Activated CD8-positive, alpha-beta T cell treated with anti-CD3 and anti-CD28 coated beads for 36 hours (primary cell): ENCODE measurements around the gene ARHGAP32. TPM values are rescaled to one million over a fixed set of nuclear protein-coding genes. Genes with fewer than 3 reads are reported as not detected.
"Not testable (repeated sequence)": the region's sequence is repeated elsewhere in the genome, so short reads cannot be mapped to it uniquely, and the experiment has no call there.

Source experiments
- ATAC-seq: fragments of 200-7000 bp; cut with Tn5 transposase; one replicate; pipeline ENCODE4 v1.10.0; 2021; ENCODE audit warnings: mild to moderate bottlenecking, moderate library complexity
- CTCF ChIA-PET: fragments of 350-600 bp; sonication (Branson Sonifier 250); formaldehyde crosslinking; loops from one replicate; lab custom pipeline; 2021; ENCODE audit warnings: antibody characterized with exemption; lab: Charles Lee
- POLR2A ChIA-PET: fragments of 350-600 bp; sonication (Branson Sonifier 250); formaldehyde crosslinking; loops from one replicate; lab custom pipeline; 2021; ENCODE audit warnings: antibody characterized with exemption; lab: Charles Lee
- DNase-seq: peaks from one replicate; pipeline ENCODE4 v3.0.0-alpha.2; 2020
- H3K27ac Mint-ChIP-seq: one replicate; pipeline ENCODE4 v1.8.0; 2021; ENCODE audit warnings: mild to moderate bottlenecking, mixed read lengths
- H3K27me3 Mint-ChIP-seq: one replicate; pipeline ENCODE4 v1.8.0; 2021; ENCODE audit warnings: mixed read lengths
- H3K36me3 Mint-ChIP-seq: one replicate; pipeline ENCODE4 v1.8.0; 2021; ENCODE audit warnings: low read depth, mixed read lengths
- H3K4me1 Mint-ChIP-seq: one replicate; pipeline ENCODE4 v1.8.0; 2021; ENCODE audit warnings: low read depth, mixed read lengths
- H3K4me3 Mint-ChIP-seq: one replicate; pipeline ENCODE4 v1.8.0; 2021; ENCODE audit warnings: mild to moderate bottlenecking, moderate library complexity, mixed read lengths
- H3K9me3 Mint-ChIP-seq: one replicate; pipeline ENCODE4 v1.8.0; 2021; ENCODE audit warnings: mixed read lengths
- CTCF ChIP-seq: fragments of 200-600 bp; IDR thresholded peaks from one replicate; pipeline ENCODE4 v1.8.0; 2022; ENCODE audit warnings: antibody characterized with exemption, mild to moderate bottlenecking
- intact Hi-C: fragments of 100-400 bp; cut with micrococcal nuclease; formaldehyde crosslinking; loops from one replicate; pipeline ENCODE4 v1.10.0; 2022
- total RNA-seq, 2 experiments: library from RNA; stranded (reverse); gene quantifications; one replicate each; pipeline ENCODE4 v1.2.3, GENCODE V29; 2021

ARHGAP32 gene
- total RNA-seq, 2 experiments from 2014 or later: 6.6 to 6.7 TPM

GRCh38 chr11:129167315-129167714 lies 24.8 kb downstream of the ARHGAP32 start:
- H3K27ac Mint-ChIP-seq: no peak overlapping the region
- H3K9me3 Mint-ChIP-seq: peaks cover 26% of the 10 kb centered on the region
- no peak for ATAC-seq
- H3K36me3 Mint-ChIP-seq: peaks cover 7% of the 10 kb centered on the region
- intact Hi-C loops: no loop called here
- H3K4me3 Mint-ChIP-seq: no peak overlapping the region
- peaks cover 8% of the 10 kb centered on the region for H3K4me1 Mint-ChIP-seq
- no peak for TF ChIP-seq CTCF
- DNase-seq: no peak
- ChIA-PET CTCF (no interaction called here), POLR2A (no interaction called here)
- no peaks in the 10 kb centered on the region for H3K27me3 Mint-ChIP-seq

GRCh38 chr11:129163714-129164164 lies 28.4 kb downstream of the ARHGAP32 start:
- Mint-ChIP-seq H3K4me3 (no peak overlapping the region), H3K36me3 (peaks cover 31% of the 10 kb centered on the region), H3K27me3 (no peaks in the 10 kb centered on the region), H3K4me1 (peaks cover 11% of the 10 kb centered on the region), H3K27ac (peak overlapping the region; percentile 1), H3K9me3 (peaks cover 20% of the 10 kb centered on the region)
- DNase-seq (peak; percentile 27), ATAC-seq (peak; percentile 72)
- ChIA-PET CTCF (no interaction called here), POLR2A (no interaction called here)
- intact Hi-C loops: no loop called here
- no peak for TF ChIP-seq CTCF

- H3K27ac Mint-ChIP-seq, POLR2A ChIA-PET, H3K27me3 Mint-ChIP-seq, CTCF ChIA-PET, ATAC-seq, H3K4me3 Mint-ChIP-seq, DNase-seq, intact Hi-C loops, H3K4me1 Mint-ChIP-seq: not testable (repeated sequence)
- Mint-ChIP-seq H3K9me3 (peaks cover 11% of the 10 kb centered on the region), H3K36me3 (peaks cover 31% of the 10 kb centered on the region)
Observed at GRCh38 chr11:129157080-129157479, 35.0 kb downstream of the ARHGAP32 start.

GRCh38 chr11:129155745-129156144 lies 36.4 kb downstream of the ARHGAP32 start:
- Mint-ChIP-seq H3K9me3 (peaks cover 19% of the 10 kb centered on the region), H3K27ac (no peak overlapping the region), H3K4me1 (no peaks in the 10 kb centered on the region), H3K27me3 (no peaks in the 10 kb centered on the region), H3K4me3 (no peak overlapping the region), H3K36me3 (peaks cover 21% of the 10 kb centered on the region)
- ATAC-seq (no peak), DNase-seq (no peak)
- intact Hi-C loops: no loop called here
- ChIA-PET CTCF (no interaction called here), POLR2A (no interaction called here)
- TF ChIP-seq CTCF: no peak

- CTCF ChIA-PET: no interaction called here
- Mint-ChIP-seq H3K27ac (no peak overlapping the region), H3K27me3 (no peaks in the 10 kb centered on the region), H3K9me3 (peaks cover 19% of the 10 kb centered on the region), H3K36me3 (peaks cover 9% of the 10 kb centered on the region), H3K4me1 (no peaks in the 10 kb centered on the region), H3K4me3 (no peak overlapping the region)
- intact Hi-C loops: no loop called here
- ATAC-seq: no peak
- DNase-seq: no peak
- TF ChIP-seq CTCF: no peak
- POLR2A ChIA-PET: no interaction called here
Observed at GRCh38 chr11:129148487-129148886, 43.6 kb downstream of the ARHGAP32 start.

- intact Hi-C loops: no loop called here
- no peaks in the 10 kb centered on the region for H3K27me3 Mint-ChIP-seq
- no peaks in the 10 kb centered on the region for H3K4me1 Mint-ChIP-seq
- no peak overlapping the region for H3K27ac Mint-ChIP-seq
- ChIA-PET CTCF (no interaction called here), POLR2A (no interaction called here)
- DNase-seq (no peak), ATAC-seq (no peak)
- H3K4me3 Mint-ChIP-seq: no peak overlapping the region
- TF ChIP-seq CTCF: no peak
- peaks cover 6% of the 10 kb centered on the region for H3K36me3 Mint-ChIP-seq
- H3K9me3 Mint-ChIP-seq: peaks cover 12% of the 10 kb centered on the region
Observed at GRCh38 chr11:129146191-129146590, 45.9 kb downstream of the ARHGAP32 start.
